Measurements from ENCODE around the gene RANBP1. TPM values are rescaled to one million over a fixed set of nuclear protein-coding genes. Genes with fewer than 3 reads are reported as not detected.

Gene RANBP1
- total RNA-seq, 2 donors from 2014 or later: 71.2 to 266 TPM

DNA sequence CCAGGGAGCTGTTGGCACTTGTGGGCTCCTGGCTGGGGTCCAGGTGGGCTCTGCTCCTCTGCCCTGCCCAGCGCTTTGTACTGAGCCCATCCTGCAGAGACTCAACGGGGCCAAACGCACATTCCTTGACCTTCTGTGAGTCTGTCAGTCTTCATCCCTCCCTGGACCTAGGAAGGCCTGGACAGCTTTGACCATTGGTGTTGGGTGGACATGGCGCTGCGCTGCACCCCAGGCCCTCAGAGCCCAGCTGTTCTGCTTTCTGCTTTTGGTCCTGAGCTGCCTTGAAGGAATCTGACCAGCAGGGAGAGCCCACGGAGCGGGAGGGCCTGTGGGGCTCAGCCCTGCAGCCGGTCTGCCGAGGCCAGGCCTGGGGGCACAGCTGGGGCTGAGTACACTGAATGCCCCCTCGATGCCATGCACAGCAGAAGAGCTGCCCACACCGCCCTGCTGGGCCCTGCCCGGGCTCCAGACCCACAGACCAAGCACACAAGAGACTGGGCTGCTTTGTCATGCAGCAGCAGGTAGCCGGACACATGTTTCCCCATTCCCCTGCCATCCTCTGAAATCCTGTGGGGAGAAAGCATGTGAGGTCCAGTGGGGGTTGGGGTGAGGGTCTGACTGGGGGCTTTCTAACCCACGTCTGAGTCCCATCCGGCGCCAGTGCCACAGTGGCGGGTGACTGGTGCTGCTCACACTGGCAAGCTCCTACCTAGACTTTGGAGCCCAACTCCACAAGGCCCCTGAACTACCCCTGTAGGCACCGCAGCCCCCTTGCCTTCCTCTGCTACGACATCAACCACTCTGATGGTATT lies 59.1 kb downstream of the RANBP1 start:
- no peak for DNase-seq
- Histone ChIP-seq H3K4me1 (no peaks in the 10 kb centered on the region), H3K27ac (no peak overlapping the region), H3K4me3 (no peak overlapping the region), H3K27me3 (no peaks in the 10 kb centered on the region), H3K36me3 (no peaks in the 10 kb centered on the region), H3K9ac (ENCODE audit: low read depth in 2 of 2, low read length in 2 of 2) (no peak overlapping the region), H3K9me3 (no peaks in the 10 kb centered on the region)
- TF ChIP-seq, protein P1, sequence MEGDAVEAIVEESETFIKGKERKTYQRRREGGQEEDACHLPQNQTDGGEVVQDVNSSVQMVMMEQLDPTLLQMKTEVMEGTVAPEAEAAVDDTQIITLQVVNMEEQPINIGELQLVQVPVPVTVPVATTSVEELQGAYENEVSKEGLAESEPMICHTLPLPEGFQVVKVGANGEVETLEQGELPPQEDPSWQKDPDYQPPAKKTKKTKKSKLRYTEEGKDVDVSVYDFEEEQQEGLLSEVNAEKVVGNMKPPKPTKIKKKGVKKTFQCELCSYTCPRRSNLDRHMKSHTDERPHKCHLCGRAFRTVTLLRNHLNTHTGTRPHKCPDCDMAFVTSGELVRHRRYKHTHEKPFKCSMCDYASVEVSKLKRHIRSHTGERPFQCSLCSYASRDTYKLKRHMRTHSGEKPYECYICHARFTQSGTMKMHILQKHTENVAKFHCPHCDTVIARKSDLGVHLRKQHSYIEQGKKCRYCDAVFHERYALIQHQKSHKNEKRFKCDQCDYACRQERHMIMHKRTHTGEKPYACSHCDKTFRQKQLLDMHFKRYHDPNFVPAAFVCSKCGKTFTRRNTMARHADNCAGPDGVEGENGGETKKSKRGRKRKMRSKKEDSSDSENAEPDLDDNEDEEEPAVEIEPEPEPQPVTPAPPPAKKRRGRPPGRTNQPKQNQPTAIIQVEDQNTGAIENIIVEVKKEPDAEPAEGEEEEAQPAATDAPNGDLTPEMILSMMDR (IDR thresholded peaks at IDR 0.05): no peak
- intact Hi-C loops (cut with DNase I): no loop called here

DNA sequence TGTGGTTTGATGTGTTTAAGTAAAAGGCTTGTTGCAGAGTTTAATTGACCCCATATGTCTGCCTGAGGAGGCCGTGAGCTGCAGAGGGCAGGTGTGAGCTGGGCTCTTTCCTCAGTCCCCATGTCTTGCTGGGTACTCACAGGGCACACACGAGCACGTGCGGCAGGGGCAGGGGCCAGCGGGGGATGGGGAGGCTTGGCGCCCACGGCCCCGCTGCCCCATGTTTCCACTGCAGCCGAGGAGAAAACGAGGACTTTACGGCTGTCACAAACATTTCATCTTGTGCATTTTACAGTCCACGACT lies 59.6 kb downstream of the RANBP1 start:
- Histone ChIP-seq H3K27ac (no peak overlapping the region), H3K4me1 (no peaks in the 10 kb centered on the region), H3K4me3 (no peak overlapping the region), H3K9me3 (no peaks in the 10 kb centered on the region), H3K27me3 (no peaks in the 10 kb centered on the region), H3K36me3 (no peaks in the 10 kb centered on the region), H3K9ac (ENCODE audit: low read depth in 2 of 2, low read length in 2 of 2) (no peak overlapping the region)
- no peak for DNase-seq
- intact Hi-C loops (cut with DNase I): no loop called here
- TF ChIP-seq, protein P1 (IDR thresholded peaks at IDR 0.05): no peak

DNA sequence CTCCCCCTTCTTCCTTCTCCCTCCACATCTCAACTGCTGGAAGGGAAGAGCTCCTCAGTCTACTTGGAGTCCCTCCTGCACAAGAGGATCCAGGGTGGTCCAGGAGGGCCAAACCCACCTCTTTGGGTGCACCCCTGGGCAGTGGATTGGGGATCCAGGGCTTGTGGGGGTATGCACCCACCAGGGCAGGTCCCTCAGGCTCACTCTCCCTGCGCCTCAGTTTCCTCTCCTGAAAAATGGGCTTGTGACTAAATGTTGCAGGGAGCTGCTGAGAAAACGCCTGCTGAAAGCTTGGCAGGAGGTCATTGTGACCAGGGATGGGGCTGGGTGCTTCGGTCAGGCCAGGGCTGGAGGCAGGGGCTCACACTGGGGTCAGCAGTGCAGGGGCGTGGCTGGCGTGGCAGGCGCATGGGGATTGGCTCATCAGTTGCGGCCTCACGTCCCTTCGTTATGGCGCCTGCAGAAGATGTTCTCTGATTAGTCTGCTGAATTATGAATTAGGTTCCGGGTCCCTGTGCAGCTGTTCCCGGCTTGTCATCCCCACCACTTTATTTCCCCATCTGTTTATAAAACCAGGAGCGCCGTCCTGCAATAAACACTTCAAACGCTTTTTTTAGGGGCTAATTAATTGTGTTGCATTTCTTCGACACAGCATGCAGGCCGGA lies 60.6 kb downstream of the RANBP1 start:
- Histone ChIP-seq H3K4me1 (no peaks in the 10 kb centered on the region), H3K9ac (ENCODE audit: low read depth in 2 of 2, low read length in 2 of 2) (no peak overlapping the region), H3K36me3 (no peaks in the 10 kb centered on the region), H3K9me3 (no peaks in the 10 kb centered on the region), H3K27ac (no peak overlapping the region), H3K4me3 (no peak overlapping the region), H3K27me3 (no peaks in the 10 kb centered on the region)
- TF ChIP-seq, protein P1 (IDR thresholded peaks at IDR 0.05): no peak
- intact Hi-C loops (cut with DNase I): no loop called here
- no peak for DNase-seq

Small RNA genes lying within 50 kb of the gene (microRNA-seq; reads per million reads assigned to microRNA genes)
- not detected for gene MIR6816

Other genes with a start within 250 kb of the RANBP1 start
- gene COMT, start 174.3 kb upstream of the RANBP1 start, total RNA-seq: 100 to 1,000 TPM in 1 of 2 donors, 10 to 100 TPM in 1; 70.0 to 125 TPM
- 10 to 100 TPM; 22.3 to 29.5 TPM for gene TXNRD2, start 174.3 kb upstream of the RANBP1 start, total RNA-seq
- 10 to 100 TPM; 11.7 to 18.5 TPM for gene ARVCF, start 99.3 kb upstream of the RANBP1 start, total RNA-seq
- gene TANGO2, start 95.0 kb upstream of the RANBP1 start, total RNA-seq: 10 to 100 TPM; 22.1 to 34.1 TPM
- gene DGCR8, start 35.9 kb upstream of the RANBP1 start, total RNA-seq: 10 to 100 TPM; 21.1 to 52.7 TPM
- gene TRMT2A, start 1.1 kb downstream of the RANBP1 start, total RNA-seq: 10 to 100 TPM; 31.9 to 63.6 TPM
- gene ZDHHC8, start 15.7 kb downstream of the RANBP1 start, total RNA-seq: 10 to 100 TPM; 27.9 to 34.1 TPM
- under 1 TPM; 0.22 to 0.32 TPM for gene CCDC188, start 35.0 kb downstream of the RANBP1 start, total RNA-seq
- 1 to 10 TPM; 6.1 to 8.5 TPM for gene RTN4R, start 152.2 kb downstream of the RANBP1 start, total RNA-seq
- 10 to 100 TPM; 27.0 to 35.6 TPM for gene DGCR6L, start 204.0 kb downstream of the RANBP1 start, total RNA-seq